ENCODE data around the gene PACS1.

GRCh38 chr11:66204412-66204811, 134.3 kb downstream of the PACS1 start:
- TF ChIP-seq CTCF (IDR thresholded peaks at IDR 0.05) = no peak
- TF ChIP-seq POLR2A (IDR thresholded peaks at IDR 0.05) = no peak

Data from right lobe of liver (tissue), 4 donors.